GM23338 (cell line): ENCODE measurements around the gene TPH1. TPM values are rescaled to one million over a fixed set of nuclear protein-coding genes. Genes with fewer than 3 reads are reported as not detected.

ENCODE experiments used
- ATAC-seq: fragments of 200-7000 bp; cut with Tn5 transposase; 3 replicates; pipeline ENCODE4 v1.9.1; 2020
- DNase-seq: peaks from one replicate; pipeline ENCODE4 v3.0.0-alpha.2; 2015; ENCODE audit warnings: low spot score
- H2AFZ ChIP-seq: fragments of 200-600 bp; sonication (generic); 2 replicates; pipeline ENCODE4 v1.8.0; 2016; ENCODE audit warnings: antibody characterized with exemption, mild to moderate bottlenecking, moderate library complexity
- H3F3A ChIP-seq: fragments of 200-600 bp; sonication (generic); replicated peaks from 2 replicates; pipeline ENCODE4 v1.8.0; 2017; ENCODE audit warnings: antibody characterized with exemption, mixed run types, low read depth
- H3K27ac ChIP-seq: fragments of 200-600 bp; sonication (generic); 2 replicates; pipeline ENCODE4 v1.6.1; 2016; ENCODE audit warnings: low read depth
- H3K27me3 ChIP-seq: fragments of 200-600 bp; sonication (generic); 2 replicates; pipeline ENCODE4 v1.8.0; 2016; ENCODE audit warnings: mild to moderate bottlenecking, mixed run types, moderate library complexity; ENCODE audit not compliant: insufficient read depth
- H3K36me3 ChIP-seq: fragments of 200-600 bp; sonication (generic); 2 replicates; pipeline ENCODE4 v1.8.0; 2016; ENCODE audit warnings: mild to moderate bottlenecking; ENCODE audit not compliant: insufficient read depth
- H3K4me1 ChIP-seq: fragments of 200-600 bp; sonication (generic); 2 replicates; pipeline ENCODE4 v1.8.0; 2016; ENCODE audit warnings: mild to moderate bottlenecking, moderate library complexity; ENCODE audit not compliant: insufficient read depth
- H3K4me2 ChIP-seq: fragments of 200-600 bp; sonication (generic); 2 replicates; pipeline ENCODE4 v1.7.1; 2017; ENCODE audit warnings: mixed run types
- H3K4me3 ChIP-seq: fragments of 200-600 bp; sonication (generic); 2 replicates; pipeline ENCODE4 v1.6.1; 2016; ENCODE audit warnings: mixed run types
- H3K79me2 ChIP-seq: fragments of 200-600 bp; sonication (generic); replicated peaks from 2 replicates; pipeline ENCODE4 v1.8.0; 2017; ENCODE audit warnings: mild to moderate bottlenecking; ENCODE audit not compliant: insufficient read depth
- H3K9me2 ChIP-seq: fragments of 200-600 bp; sonication (generic); 2 replicates; pipeline ENCODE4 v1.8.0; 2017; ENCODE audit not compliant: insufficient read depth
- H4K20me1 ChIP-seq: fragments of 200-600 bp; sonication (generic); replicated peaks from 2 replicates; pipeline ENCODE4 v1.8.0; 2017; ENCODE audit warnings: mild to moderate bottlenecking; ENCODE audit not compliant: insufficient read depth
- H3K27ac Mint-ChIP-seq: 2 replicates; pipeline ENCODE4 v1.8.0; 2020; ENCODE audit warnings: inconsistent platforms, mild to moderate bottlenecking, moderate library complexity, mixed read lengths
- H3K27me3 Mint-ChIP-seq: 3 replicates; pipeline ENCODE4 v1.8.0; 2022; ENCODE audit warnings: low read depth, mild to moderate bottlenecking, moderate library complexity, mixed read lengths, inconsistent platforms; ENCODE audit not compliant: insufficient read depth, poor library complexity
- H3K36me3 Mint-ChIP-seq: 3 replicates; pipeline ENCODE4 v1.8.0; 2021; ENCODE audit warnings: low read depth, mild to moderate bottlenecking, inconsistent platforms, moderate library complexity, mixed read lengths
- H3K4me1 Mint-ChIP-seq: 3 replicates; pipeline ENCODE4 v1.8.0; 2020; ENCODE audit warnings: mild to moderate bottlenecking, inconsistent platforms, mixed read lengths
- H3K4me3 Mint-ChIP-seq: 3 replicates; pipeline ENCODE4 v1.8.0; 2021; ENCODE audit warnings: moderate library complexity, mild to moderate bottlenecking, inconsistent platforms, mixed read lengths
- H3K9me3 Mint-ChIP-seq: 3 replicates; pipeline ENCODE4 v1.8.0; 2020; ENCODE audit warnings: moderate library complexity, mild to moderate bottlenecking, inconsistent platforms, mixed read lengths
- CREB1 ChIP-seq: fragments of 250-450 bp; sonication (Bioruptor Pico); IDR thresholded peaks from 2 replicates; pipeline ENCODE4 v1.5.0; 2020; ENCODE audit warnings: low read depth, mild to moderate bottlenecking, moderate library complexity
- CTCF ChIP-seq, 2 experiments: fragments of 200-600 bp in 1 of 2; sonication (generic) in 1 of 2; conservative IDR thresholded peaks; 2 replicates each; pipeline versions ENCODE4 v1.5.1 to v1.6.1; 2016 to 2017; ENCODE audit warnings: antibody characterized with exemption in 2 of 2, low read depth in 2 of 2, mild to moderate bottlenecking in 2 of 2, moderate library complexity in 1 of 2
- EZH2 ChIP-seq: fragments of 200-600 bp; sonication (generic); IDR thresholded peaks from one replicate; pipeline ENCODE4 v1.8.0; 2017; ENCODE audit warnings: antibody characterized with exemption, mild to moderate bottlenecking, low read depth; ENCODE audit not compliant: unreplicated experiment
- EZH2phosphoT487 ChIP-seq: fragments of 200-600 bp; sonication (generic); IDR thresholded peaks from one replicate; pipeline ENCODE4 v1.8.1; 2018; ENCODE audit warnings: antibody characterized with exemption; ENCODE audit not compliant: unreplicated experiment
- JUNB ChIP-seq: IDR thresholded peaks from one replicate; pipeline ENCODE4 v1.6.1; 2016; ENCODE audit warnings: antibody characterized with exemption; ENCODE audit not compliant: unreplicated experiment
- NANOG ChIP-seq: IDR thresholded peaks from 2 replicates; pipeline ENCODE4 v1.6.1; 2016; ENCODE audit warnings: antibody characterized with exemption, borderline replicate concordance
- POLR2AphosphoS5 ChIP-seq: IDR thresholded peaks from 2 replicates; pipeline ENCODE4 v1.6.1; 2016; ENCODE audit warnings: antibody characterized with exemption, low read depth
- STAT1 ChIP-seq: IDR thresholded peaks from one replicate; pipeline ENCODE4 v1.6.1; 2016; ENCODE audit warnings: antibody characterized with exemption; ENCODE audit not compliant: unreplicated experiment
- ZNF114 ChIP-seq: fragments of 250-450 bp; sonication (Bioruptor Pico); IDR thresholded peaks from 2 replicates; pipeline ENCODE4 v1.5.0; 2020; ENCODE audit warnings: mild to moderate bottlenecking, moderate library complexity
- ZNF331 ChIP-seq: fragments of 250-450 bp; sonication (Bioruptor Pico); IDR thresholded peaks from 2 replicates; pipeline ENCODE4 v1.5.0; 2020; ENCODE audit warnings: low read depth, mild to moderate bottlenecking, moderate library complexity
- polyA plus RNA-seq: library from polyadenylated mRNA; unstranded; fragments of >200 nt; fragmentation: Nextera tagmentation; extraction: Ambion mirVana; gene quantifications from 2 replicates; pipeline ENCODE4 v1.2.1, GENCODE V29; 2016
- total RNA-seq: library from RNA; depleted of rRNA; stranded (reverse); fragments of >200 nt; shearing (Covaris generic); gene quantifications from 2 replicates; pipeline ENCODE4 v1.2.3, GENCODE V29; 2014
- TF ChIP-seq, protein P1 (sequence below): IDR thresholded peaks from 2 replicates; pipeline ENCODE4 v1.6.1; 2016; ENCODE audit warnings: antibody characterized with exemption
- TF ChIP-seq, protein P2 (sequence below): IDR thresholded peaks from one replicate; pipeline ENCODE4 v1.6.1; 2018; ENCODE audit warnings: antibody characterized with exemption; ENCODE audit not compliant: unreplicated experiment
- TF ChIP-seq, protein P3 (sequence below): fragments of 250-450 bp; sonication (Bioruptor Pico); IDR thresholded peaks from 2 replicates; pipeline ENCODE4 v1.5.0; 2020; ENCODE audit warnings: mild to moderate bottlenecking, moderate library complexity

TPH1 gene
- total and polyA plus RNA-seq, 2 experiments from 2014 or later, result 0.07 to 0.13 TPM

GRCh38 chr11:18071098-18071705, 25.1 kb upstream of the TPH1 start:
- no peaks in the 10 kb centered on the region for H3K79me2 ChIP-seq
- ATAC-seq, result no peak
- no peaks in the 10 kb centered on the region for H3K4me1 ChIP-seq
- TF ChIP-seq JUNB, result no peak
- TF ChIP-seq CTCF (conservative IDR thresholded peaks at IDR 0.05; ENCODE audit: low read depth in 2 of 2), result no peak
- TF ChIP-seq EZH2phosphoT487, result no peak
- TF ChIP-seq CREB1, result no peak
- TF ChIP-seq, protein P1, sequence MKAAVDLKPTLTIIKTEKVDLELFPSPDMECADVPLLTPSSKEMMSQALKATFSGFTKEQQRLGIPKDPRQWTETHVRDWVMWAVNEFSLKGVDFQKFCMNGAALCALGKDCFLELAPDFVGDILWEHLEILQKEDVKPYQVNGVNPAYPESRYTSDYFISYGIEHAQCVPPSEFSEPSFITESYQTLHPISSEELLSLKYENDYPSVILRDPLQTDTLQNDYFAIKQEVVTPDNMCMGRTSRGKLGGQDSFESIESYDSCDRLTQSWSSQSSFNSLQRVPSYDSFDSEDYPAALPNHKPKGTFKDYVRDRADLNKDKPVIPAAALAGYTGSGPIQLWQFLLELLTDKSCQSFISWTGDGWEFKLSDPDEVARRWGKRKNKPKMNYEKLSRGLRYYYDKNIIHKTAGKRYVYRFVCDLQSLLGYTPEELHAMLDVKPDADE, result no peak
- no peak for TF ChIP-seq ZNF114
- no peak for TF ChIP-seq STAT1
- no peak for TF ChIP-seq NANOG
- TF ChIP-seq POLR2AphosphoS5, result no peak
- no peak for TF ChIP-seq EZH2
- no peak for TF ChIP-seq ZNF331 (CRISPR knock-in tag)
- TF ChIP-seq, protein P2, sequence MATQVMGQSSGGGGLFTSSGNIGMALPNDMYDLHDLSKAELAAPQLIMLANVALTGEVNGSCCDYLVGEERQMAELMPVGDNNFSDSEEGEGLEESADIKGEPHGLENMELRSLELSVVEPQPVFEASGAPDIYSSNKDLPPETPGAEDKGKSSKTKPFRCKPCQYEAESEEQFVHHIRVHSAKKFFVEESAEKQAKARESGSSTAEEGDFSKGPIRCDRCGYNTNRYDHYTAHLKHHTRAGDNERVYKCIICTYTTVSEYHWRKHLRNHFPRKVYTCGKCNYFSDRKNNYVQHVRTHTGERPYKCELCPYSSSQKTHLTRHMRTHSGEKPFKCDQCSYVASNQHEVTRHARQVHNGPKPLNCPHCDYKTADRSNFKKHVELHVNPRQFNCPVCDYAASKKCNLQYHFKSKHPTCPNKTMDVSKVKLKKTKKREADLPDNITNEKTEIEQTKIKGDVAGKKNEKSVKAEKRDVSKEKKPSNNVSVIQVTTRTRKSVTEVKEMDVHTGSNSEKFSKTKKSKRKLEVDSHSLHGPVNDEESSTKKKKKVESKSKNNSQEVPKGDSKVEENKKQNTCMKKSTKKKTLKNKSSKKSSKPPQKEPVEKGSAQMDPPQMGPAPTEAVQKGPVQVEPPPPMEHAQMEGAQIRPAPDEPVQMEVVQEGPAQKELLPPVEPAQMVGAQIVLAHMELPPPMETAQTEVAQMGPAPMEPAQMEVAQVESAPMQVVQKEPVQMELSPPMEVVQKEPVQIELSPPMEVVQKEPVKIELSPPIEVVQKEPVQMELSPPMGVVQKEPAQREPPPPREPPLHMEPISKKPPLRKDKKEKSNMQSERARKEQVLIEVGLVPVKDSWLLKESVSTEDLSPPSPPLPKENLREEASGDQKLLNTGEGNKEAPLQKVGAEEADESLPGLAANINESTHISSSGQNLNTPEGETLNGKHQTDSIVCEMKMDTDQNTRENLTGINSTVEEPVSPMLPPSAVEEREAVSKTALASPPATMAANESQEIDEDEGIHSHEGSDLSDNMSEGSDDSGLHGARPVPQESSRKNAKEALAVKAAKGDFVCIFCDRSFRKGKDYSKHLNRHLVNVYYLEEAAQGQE, result no peak
- TF ChIP-seq, protein P3, sequence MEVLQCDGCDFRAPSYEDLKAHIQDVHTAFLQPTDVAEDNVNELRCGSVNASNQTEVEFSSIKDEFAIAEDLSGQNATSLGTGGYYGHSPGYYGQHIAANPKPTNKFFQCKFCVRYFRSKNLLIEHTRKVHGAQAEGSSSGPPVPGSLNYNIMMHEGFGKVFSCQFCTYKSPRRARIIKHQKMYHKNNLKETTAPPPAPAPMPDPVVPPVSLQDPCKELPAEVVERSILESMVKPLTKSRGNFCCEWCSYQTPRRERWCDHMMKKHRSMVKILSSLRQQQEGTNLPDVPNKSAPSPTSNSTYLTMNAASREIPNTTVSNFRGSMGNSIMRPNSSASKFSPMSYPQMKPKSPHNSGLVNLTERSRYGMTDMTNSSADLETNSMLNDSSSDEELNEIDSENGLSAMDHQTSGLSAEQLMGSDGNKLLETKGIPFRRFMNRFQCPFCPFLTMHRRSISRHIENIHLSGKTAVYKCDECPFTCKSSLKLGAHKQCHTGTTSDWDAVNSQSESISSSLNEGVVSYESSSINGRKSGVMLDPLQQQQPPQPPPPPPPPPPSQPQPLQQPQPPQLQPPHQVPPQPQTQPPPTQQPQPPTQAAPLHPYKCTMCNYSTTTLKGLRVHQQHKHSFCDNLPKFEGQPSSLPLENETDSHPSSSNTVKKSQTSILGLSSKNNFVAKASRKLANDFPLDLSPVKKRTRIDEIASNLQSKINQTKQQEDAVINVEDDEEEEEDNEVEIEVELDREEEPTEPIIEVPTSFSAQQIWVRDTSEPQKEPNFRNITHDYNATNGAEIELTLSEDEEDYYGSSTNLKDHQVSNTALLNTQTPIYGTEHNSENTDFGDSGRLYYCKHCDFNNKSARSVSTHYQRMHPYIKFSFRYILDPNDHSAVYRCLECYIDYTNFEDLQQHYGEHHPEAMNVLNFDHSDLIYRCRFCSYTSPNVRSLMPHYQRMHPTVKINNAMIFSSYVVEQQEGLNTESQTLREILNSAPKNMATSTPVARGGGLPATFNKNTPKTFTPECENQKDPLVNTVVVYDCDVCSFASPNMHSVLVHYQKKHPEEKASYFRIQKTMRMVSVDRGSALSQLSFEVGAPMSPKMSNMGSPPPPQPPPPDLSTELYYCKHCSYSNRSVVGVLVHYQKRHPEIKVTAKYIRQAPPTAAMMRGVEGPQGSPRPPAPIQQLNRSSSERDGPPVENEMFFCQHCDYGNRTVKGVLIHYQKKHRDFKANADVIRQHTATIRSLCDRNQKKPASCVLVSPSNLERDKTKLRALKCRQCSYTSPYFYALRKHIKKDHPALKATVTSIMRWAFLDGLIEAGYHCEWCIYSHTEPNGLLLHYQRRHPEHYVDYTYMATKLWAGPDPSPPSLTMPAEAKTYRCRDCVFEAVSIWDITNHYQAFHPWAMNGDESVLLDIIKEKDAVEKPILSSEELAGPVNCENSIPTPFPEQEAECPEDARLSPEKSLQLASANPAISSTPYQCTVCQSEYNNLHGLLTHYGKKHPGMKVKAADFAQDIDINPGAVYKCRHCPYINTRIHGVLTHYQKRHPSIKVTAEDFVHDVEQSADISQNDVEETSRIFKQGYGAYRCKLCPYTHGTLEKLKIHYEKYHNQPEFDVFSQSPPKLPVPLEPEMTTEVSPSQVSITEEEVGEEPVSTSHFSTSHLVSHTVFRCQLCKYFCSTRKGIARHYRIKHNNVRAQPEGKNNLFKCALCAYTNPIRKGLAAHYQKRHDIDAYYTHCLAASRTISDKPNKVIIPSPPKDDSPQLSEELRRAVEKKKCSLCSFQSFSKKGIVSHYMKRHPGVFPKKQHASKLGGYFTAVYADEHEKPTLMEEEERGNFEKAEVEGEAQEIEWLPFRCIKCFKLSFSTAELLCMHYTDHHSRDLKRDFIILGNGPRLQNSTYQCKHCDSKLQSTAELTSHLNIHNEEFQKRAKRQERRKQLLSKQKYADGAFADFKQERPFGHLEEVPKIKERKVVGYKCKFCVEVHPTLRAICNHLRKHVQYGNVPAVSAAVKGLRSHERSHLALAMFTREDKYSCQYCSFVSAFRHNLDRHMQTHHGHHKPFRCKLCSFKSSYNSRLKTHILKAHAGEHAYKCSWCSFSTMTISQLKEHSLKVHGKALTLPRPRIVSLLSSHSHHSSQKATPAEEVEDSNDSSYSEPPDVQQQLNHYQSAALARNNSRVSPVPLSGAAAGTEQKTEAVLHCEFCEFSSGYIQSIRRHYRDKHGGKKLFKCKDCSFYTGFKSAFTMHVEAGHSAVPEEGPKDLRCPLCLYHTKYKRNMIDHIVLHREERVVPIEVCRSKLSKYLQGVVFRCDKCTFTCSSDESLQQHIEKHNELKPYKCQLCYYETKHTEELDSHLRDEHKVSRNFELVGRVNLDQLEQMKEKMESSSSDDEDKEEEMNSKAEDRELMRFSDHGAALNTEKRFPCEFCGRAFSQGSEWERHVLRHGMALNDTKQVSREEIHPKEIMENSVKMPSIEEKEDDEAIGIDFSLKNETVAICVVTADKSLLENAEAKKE (CRISPR knock-in tag), result no peak
- peaks cover 7% of the 10 kb centered on the region for H3K27me3 Mint-ChIP-seq
- H3F3A ChIP-seq, result no peaks in the 10 kb centered on the region
- H3K36me3 ChIP-seq, result no peaks in the 10 kb centered on the region
- H2AFZ ChIP-seq, result no peak overlapping the region
- H3K9me2 ChIP-seq, result no peaks in the 10 kb centered on the region
- H3K27me3 ChIP-seq, result no peaks in the 10 kb centered on the region
- no peak overlapping the region for H3K27ac Mint-ChIP-seq
- H3K4me2 ChIP-seq, result no peak overlapping the region
- no peak for DNase-seq
- H3K27ac ChIP-seq, result no peak overlapping the region
- no peaks in the 10 kb centered on the region for H3K4me1 Mint-ChIP-seq
- no peak overlapping the region for H3K4me3 Mint-ChIP-seq
- no peaks in the 10 kb centered on the region for H3K9me3 Mint-ChIP-seq
- no peaks in the 10 kb centered on the region for H3K36me3 Mint-ChIP-seq
- H4K20me1 ChIP-seq, result no peaks in the 10 kb centered on the region; the same call in 1 of the 2 replicates
- H3K4me3 ChIP-seq, result no peak overlapping the region
